ENCODE data around the gene LTA4H. TPM values are rescaled to one million over a fixed set of nuclear protein-coding genes. Genes with fewer than 3 reads are reported as not detected.

Gene LTA4H
- total RNA-seq, 1 experiment from 2014 or later: 51.8 TPM

- H3K27me3 ChIP-seq (replicated peaks; ENCODE audit: insufficient read depth, low read depth, low read length, poor library complexity): no peaks in the 10 kb centered on the region
- no peaks in the 10 kb centered on the region for H3K9me3 ChIP-seq (ENCODE audit: low read depth, low read length, poor library complexity, severe bottlenecking)
- BruUV-seq (replicated peaks): no TSS peak
- H3K36me3 ChIP-seq (ENCODE audit: insufficient read depth, low read length, poor library complexity, severe bottlenecking): no peaks in the 10 kb centered on the region
- DNase-seq (ENCODE audit: low spot score): no peak
- H3K4me3 ChIP-seq (ENCODE audit: low read depth, low read length, poor library complexity, severe bottlenecking): no peak overlapping the region
- no peaks in the 10 kb centered on the region for H3K4me1 ChIP-seq (ENCODE audit: insufficient read depth, low read length, poor library complexity, severe bottlenecking)
- ChIA-PET POLR2A (ENCODE audit: low non-redundant PET) (no interaction called here), CTCF (no interaction called here)
- TF ChIP-seq EZH2 (IDR thresholded peaks at IDR 0.05; ENCODE audit: borderline replicate concordance, low read depth, low read length, poor library complexity, severe bottlenecking): no peak
- TF ChIP-seq, protein P1, sequence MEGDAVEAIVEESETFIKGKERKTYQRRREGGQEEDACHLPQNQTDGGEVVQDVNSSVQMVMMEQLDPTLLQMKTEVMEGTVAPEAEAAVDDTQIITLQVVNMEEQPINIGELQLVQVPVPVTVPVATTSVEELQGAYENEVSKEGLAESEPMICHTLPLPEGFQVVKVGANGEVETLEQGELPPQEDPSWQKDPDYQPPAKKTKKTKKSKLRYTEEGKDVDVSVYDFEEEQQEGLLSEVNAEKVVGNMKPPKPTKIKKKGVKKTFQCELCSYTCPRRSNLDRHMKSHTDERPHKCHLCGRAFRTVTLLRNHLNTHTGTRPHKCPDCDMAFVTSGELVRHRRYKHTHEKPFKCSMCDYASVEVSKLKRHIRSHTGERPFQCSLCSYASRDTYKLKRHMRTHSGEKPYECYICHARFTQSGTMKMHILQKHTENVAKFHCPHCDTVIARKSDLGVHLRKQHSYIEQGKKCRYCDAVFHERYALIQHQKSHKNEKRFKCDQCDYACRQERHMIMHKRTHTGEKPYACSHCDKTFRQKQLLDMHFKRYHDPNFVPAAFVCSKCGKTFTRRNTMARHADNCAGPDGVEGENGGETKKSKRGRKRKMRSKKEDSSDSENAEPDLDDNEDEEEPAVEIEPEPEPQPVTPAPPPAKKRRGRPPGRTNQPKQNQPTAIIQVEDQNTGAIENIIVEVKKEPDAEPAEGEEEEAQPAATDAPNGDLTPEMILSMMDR (conservative IDR thresholded peaks at IDR 0.05; ENCODE audit: low read depth, low read length): no peak
- intact Hi-C loops (cut with micrococcal nuclease; ENCODE audit: unreplicated experiment): no loop called here
- no peak overlapping the region for H3K27ac ChIP-seq (ENCODE audit: low read depth, low read length, poor library complexity, severe bottlenecking)
Measured at GRCh38 chr12:96044017-96044942, 8.9 kb upstream of the LTA4H start.

DNA sequence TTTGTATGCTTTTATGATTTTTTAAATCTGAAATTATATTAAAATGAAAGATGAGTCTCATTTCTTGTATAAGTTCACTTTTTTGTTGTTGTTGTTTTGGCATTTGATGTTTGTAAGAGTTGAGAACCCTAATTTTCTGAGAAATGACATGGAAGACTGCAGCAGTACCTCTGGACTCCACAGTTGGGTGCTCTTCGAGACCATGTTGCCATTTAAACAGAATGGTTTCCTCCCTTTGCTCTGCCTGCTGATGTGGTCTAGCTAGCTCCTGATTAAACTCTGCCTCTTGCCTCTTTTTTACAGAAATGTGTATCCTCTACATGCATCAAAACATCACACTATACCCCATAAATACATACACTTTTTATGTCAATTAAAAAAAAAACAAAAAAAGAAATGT lies 5.8 kb upstream of the LTA4H start:
- H3K4me1 ChIP-seq (ENCODE audit: insufficient read depth, low read length, poor library complexity, severe bottlenecking): no peaks in the 10 kb centered on the region
- no peaks in the 10 kb centered on the region for H3K9me3 ChIP-seq (ENCODE audit: low read depth, low read length, poor library complexity, severe bottlenecking)
- no peaks in the 10 kb centered on the region for H3K36me3 ChIP-seq (ENCODE audit: insufficient read depth, low read length, poor library complexity, severe bottlenecking)
- H3K4me3 ChIP-seq (ENCODE audit: low read depth, low read length, poor library complexity, severe bottlenecking): no peak overlapping the region
- intact Hi-C loops (cut with micrococcal nuclease; ENCODE audit: unreplicated experiment): no loop called here
- no TSS peak for BruUV-seq (replicated peaks)
- ChIA-PET POLR2A (ENCODE audit: low non-redundant PET) (no interaction called here), CTCF (no interaction called here)
- no peaks in the 10 kb centered on the region for H3K27me3 ChIP-seq (replicated peaks; ENCODE audit: insufficient read depth, low read depth, low read length, poor library complexity)
- H3K27ac ChIP-seq (ENCODE audit: low read depth, low read length, poor library complexity, severe bottlenecking): no peak overlapping the region
- TF ChIP-seq, protein P1 (conservative IDR thresholded peaks at IDR 0.05; ENCODE audit: low read depth, low read length): no peak
- TF ChIP-seq EZH2 (IDR thresholded peaks at IDR 0.05; ENCODE audit: borderline replicate concordance, low read depth, low read length, poor library complexity, severe bottlenecking): no peak
- DNase-seq (ENCODE audit: low spot score): no peak

DNA sequence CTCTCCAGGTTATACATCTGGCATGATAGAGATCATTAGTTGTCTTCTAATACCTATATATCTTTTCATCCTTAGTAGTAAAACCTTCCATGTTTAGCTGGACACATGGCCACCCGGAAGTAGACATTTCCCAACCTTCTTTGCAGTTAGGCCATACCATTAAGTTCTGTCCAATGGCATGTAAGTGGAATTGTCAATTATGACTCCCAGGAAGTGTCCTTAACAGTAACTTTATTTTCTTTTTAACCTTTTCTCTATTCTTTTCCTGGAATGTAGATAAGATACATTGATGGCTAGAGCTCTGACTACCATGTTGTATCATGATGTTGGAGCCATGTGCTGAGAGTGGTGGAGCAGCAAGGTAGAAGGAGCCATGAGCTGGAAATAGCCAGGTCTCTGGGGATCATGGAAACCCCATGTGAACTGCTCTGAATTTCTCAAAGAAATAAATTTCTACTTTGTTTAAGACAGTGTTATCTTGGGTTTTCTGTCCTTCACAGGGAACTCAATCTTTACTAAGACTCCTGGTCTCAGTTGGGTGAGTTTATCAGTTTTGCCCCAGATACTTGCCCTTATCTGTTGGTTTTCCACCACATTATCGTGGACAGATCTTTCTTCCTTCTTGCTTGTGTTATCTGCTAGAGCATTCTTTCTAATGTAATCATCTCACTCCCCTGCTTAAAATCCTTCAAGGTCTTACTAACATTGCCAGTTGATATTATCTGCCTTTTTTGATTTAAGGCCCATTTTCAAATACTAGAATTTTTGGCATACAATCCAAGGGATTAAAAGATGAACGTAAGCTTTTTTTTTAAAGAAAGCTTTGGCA lies 5.1 kb upstream of the LTA4H start:
- POLR2A ChIA-PET (ENCODE audit: low non-redundant PET): no interaction called here
- Histone ChIP-seq H3K27me3 (replicated peaks; ENCODE audit: insufficient read depth, low read depth, low read length, poor library complexity) (no peaks in the 10 kb centered on the region), H3K36me3 (ENCODE audit: insufficient read depth, low read length, poor library complexity, severe bottlenecking) (no peaks in the 10 kb centered on the region), H3K4me3 (ENCODE audit: low read depth, low read length, poor library complexity, severe bottlenecking) (no peak overlapping the region), H3K9me3 (ENCODE audit: low read depth, low read length, poor library complexity, severe bottlenecking) (no peaks in the 10 kb centered on the region), H3K4me1 (ENCODE audit: insufficient read depth, low read length, poor library complexity, severe bottlenecking) (no peaks in the 10 kb centered on the region), H3K27ac (ENCODE audit: low read depth, low read length, poor library complexity, severe bottlenecking) (no peak overlapping the region)
- intact Hi-C loops (cut with micrococcal nuclease; ENCODE audit: unreplicated experiment): no loop called here
- no TSS peak for BruUV-seq (replicated peaks)
- DNase-seq (ENCODE audit: low spot score): no peak
- CTCF ChIA-PET: no interaction called here
- TF ChIP-seq, protein P1 (conservative IDR thresholded peaks at IDR 0.05; ENCODE audit: low read depth, low read length): no peak
- TF ChIP-seq EZH2 (IDR thresholded peaks at IDR 0.05; ENCODE audit: borderline replicate concordance, low read depth, low read length, poor library complexity, severe bottlenecking): no peak

Measured in A673 (cell line).